ENCODE measurements around the gene NUP62CL.

Gene NUP62CL

GRCh38 chrX:107076158-107076557, 130.1 kb downstream of the NUP62CL start:
- DNase-seq (ENCODE audit: extremely low read depth, low read depth): no peak
- no peak for TF ChIP-seq CTCF (IDR thresholded peaks at IDR 0.05; ENCODE audit: low read depth, low read length)

All from AG09319 (cell line).